Mesothelial cell of epicardium (in vitro differentiated cells): ENCODE data around the gene HES2. TPM values are rescaled to one million over a fixed set of nuclear protein-coding genes. Genes with fewer than 3 reads are reported as not detected.
"Not testable (repeated sequence)": the region's sequence is repeated elsewhere in the genome, so short reads cannot be mapped to it uniquely, and the experiment has no call there.

Source experiments
- DNase-seq, 2 experiments: peaks; one replicate each; pipeline ENCODE4 v3.0.0; 2021; ENCODE audit warnings: low spot score in 2 of 2; ENCODE audit not compliant: unreplicated experiment in 2 of 2
- H3K27ac Mint-ChIP-seq: 2 replicates; pipeline ENCODE4 v1.8.0; 2021; ENCODE audit warnings: mixed read lengths
- H3K27me3 Mint-ChIP-seq: 2 replicates; pipeline ENCODE4 v1.8.0; 2021; ENCODE audit warnings: low read depth, mixed read lengths
- H3K36me3 Mint-ChIP-seq: 2 replicates; pipeline ENCODE4 v1.8.0; 2021; ENCODE audit warnings: mixed read lengths
- H3K4me1 Mint-ChIP-seq: 2 replicates; pipeline ENCODE4 v1.8.0; 2021; ENCODE audit warnings: mixed read lengths
- H3K4me3 Mint-ChIP-seq: 2 replicates; pipeline ENCODE4 v1.8.0; 2021; ENCODE audit warnings: mild to moderate bottlenecking, moderate library complexity, mixed read lengths
- H3K9me3 Mint-ChIP-seq: 2 replicates; pipeline ENCODE4 v1.8.0; 2021; ENCODE audit warnings: mixed read lengths
- CTCF ChIP-seq: fragments of 200-600 bp; sonication (generic); IDR thresholded peaks from one replicate; pipeline ENCODE4 v1.5.0; 2021; ENCODE audit warnings: antibody characterized with exemption; ENCODE audit not compliant: unreplicated experiment
- total RNA-seq: library from RNA; stranded (reverse); gene quantifications from 3 replicates; pipeline ENCODE4 v1.2.1, GENCODE V29; 2021

Gene HES2
- total RNA-seq, 1 donor from 2014 or later = 0.98 TPM

DNA sequence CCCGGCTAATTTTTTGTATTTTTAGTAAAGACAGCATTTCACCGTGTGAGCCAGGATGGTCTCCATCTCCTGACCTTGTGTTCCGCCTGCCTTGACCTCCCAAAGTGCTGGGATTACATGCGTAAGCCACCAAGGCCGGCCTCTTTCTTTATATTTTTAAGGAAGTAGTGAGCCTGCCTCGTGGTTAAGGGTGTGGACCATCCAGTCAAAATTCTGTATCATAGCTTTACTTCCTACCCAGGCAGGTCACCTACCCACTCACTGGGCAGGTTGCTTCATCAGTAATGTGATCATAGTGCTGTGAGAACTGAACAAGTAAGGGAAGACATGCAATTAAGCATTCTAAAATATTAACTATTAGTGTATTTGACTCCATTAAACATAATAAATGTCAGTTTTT, 18.0 kb downstream of the HES2 start:
- H3K36me3 Mint-ChIP-seq = no peaks in the 10 kb centered on the region
- H3K27me3 Mint-ChIP-seq = peaks cover 35% of the 10 kb centered on the region
- TF ChIP-seq CTCF = no peak

GRCh38 chr1:6399294-6399693, 20.4 kb downstream of the HES2 start:
- Mint-ChIP-seq H3K36me3 (no peaks in the 10 kb centered on the region), H3K4me3 (no peak overlapping the region), H3K27me3 (peaks cover 16% of the 10 kb centered on the region), H3K27ac (no peak overlapping the region), H3K9me3 (no peaks in the 10 kb centered on the region), H3K4me1 (peaks cover under 1% of the 10 kb centered on the region)
- TF ChIP-seq CTCF = no peak
- no peak for DNase-seq

More for the DNA sequence above, 18.0 kb downstream of the HES2 start:
- H3K27ac Mint-ChIP-seq = no peak overlapping the region
- no peaks in the 10 kb centered on the region for H3K9me3 Mint-ChIP-seq
- DNase-seq = no peak
- H3K4me3 Mint-ChIP-seq = no peak overlapping the region
- no peaks in the 10 kb centered on the region for H3K4me1 Mint-ChIP-seq

GRCh38 chr1:6397844-6398441, 21.8 kb downstream of the HES2 start:
- no peak for TF ChIP-seq CTCF
- Mint-ChIP-seq H3K4me3 (no peak overlapping the region), H3K27ac (no peak overlapping the region), H3K27me3 (peaks cover 15% of the 10 kb centered on the region), H3K4me1 (peaks cover 6% of the 10 kb centered on the region), H3K36me3 (no peaks in the 10 kb centered on the region), H3K9me3 (no peaks in the 10 kb centered on the region)
- no peak for DNase-seq

GRCh38 chr1:6396998-6397397, 22.7 kb downstream of the HES2 start:
- no peak for TF ChIP-seq CTCF

DNA sequence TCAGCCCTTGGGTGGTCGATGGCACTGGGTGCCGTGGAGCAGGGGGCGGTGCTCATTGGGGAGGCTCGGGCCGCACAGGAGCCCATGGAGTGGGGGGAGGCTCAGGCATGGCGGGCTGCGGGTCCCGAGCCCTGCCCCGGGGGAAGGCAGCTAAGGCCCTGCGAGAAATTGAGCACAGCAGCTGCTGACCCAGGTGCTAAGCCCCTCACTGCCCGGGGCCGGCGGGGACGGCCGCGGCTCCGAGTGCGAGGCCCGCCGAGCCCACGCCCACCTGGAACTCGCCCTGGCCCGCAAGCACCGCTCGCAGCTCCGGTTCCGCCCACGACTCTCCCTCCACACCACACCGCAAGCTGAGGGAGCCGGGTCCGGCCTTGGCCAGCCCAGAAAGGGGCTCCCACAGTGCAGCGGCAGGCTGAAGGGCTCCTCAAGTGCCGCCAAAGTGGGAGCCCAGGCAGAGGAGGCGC, 23.9 kb downstream of the HES2 start:
- not testable (repeated sequence) for H3K4me3 Mint-ChIP-seq, H3K9me3 Mint-ChIP-seq

More at GRCh38 chr1:6396998-6397397, 22.7 kb downstream of the HES2 start:
- H3K4me1 Mint-ChIP-seq = peaks cover 12% of the 10 kb centered on the region
- no peaks in the 10 kb centered on the region for H3K36me3 Mint-ChIP-seq
- no peak overlapping the region for H3K4me3 Mint-ChIP-seq
- no peaks in the 10 kb centered on the region for H3K9me3 Mint-ChIP-seq
- DNase-seq = no peak
- H3K27me3 Mint-ChIP-seq = peaks cover 14% of the 10 kb centered on the region
- H3K27ac Mint-ChIP-seq = no peak overlapping the region

GRCh38 chr1:6395130-6395529, 24.6 kb downstream of the HES2 start:
- H3K4me3 Mint-ChIP-seq = peak overlapping the region; percentile 41
- not testable (repeated sequence) for H3K36me3 Mint-ChIP-seq

More for the DNA sequence above, 23.9 kb downstream of the HES2 start:
- H3K36me3 Mint-ChIP-seq, H3K27ac Mint-ChIP-seq, DNase-seq: not testable (repeated sequence)
- Mint-ChIP-seq H3K4me1 (peaks cover 14% of the 10 kb centered on the region), H3K27me3 (peaks cover 13% of the 10 kb centered on the region)

More at GRCh38 chr1:6395130-6395529, 24.6 kb downstream of the HES2 start:
- peaks cover 14% of the 10 kb centered on the region for H3K4me1 Mint-ChIP-seq
- H3K27ac Mint-ChIP-seq = peak overlapping the region; percentile 53
- H3K27me3 Mint-ChIP-seq = peaks cover 13% of the 10 kb centered on the region
- not testable (repeated sequence) for DNase-seq, H3K9me3 Mint-ChIP-seq
